ENCODE results near the gene ATG14.
"Not testable (repeated sequence)": the region's sequence is repeated elsewhere in the genome, so short reads cannot be mapped to it uniquely, and the experiment has no call there.

ATG14 gene

GRCh38 chr14:55411426-55412389 lies at the start of gene ATG14:
Gene ATG14, minus strand, starts transcription at chr14:55411830. Its CDS starts 8 bp downstream, at chr14:55411822.
- FAIRE-seq = no peak

- no peak for FAIRE-seq
These were observed 47.3 kb upstream of the ATG14 start for GRCh38 chr14:55458800-55459515.

- FAIRE-seq = no peak
These were observed 45.9 kb upstream of the ATG14 start for GRCh38 chr14:55457496-55457895.

- not testable (repeated sequence) for FAIRE-seq
These were observed 44.8 kb upstream of the ATG14 start for GRCh38 chr14:55456411-55456810.

GRCh38 chr14:55454264-55455002 lies 42.8 kb upstream of the ATG14 start:
- no peak for FAIRE-seq

GRCh38 chr14:55451950-55452349 lies 40.3 kb upstream of the ATG14 start:
- FAIRE-seq = no peak

GRCh38 chr14:55451398-55451797 lies 39.8 kb upstream of the ATG14 start:
- FAIRE-seq = no peak

- FAIRE-seq = no peak
These were observed 39.4 kb upstream of the ATG14 start for GRCh38 chr14:55450987-55451386.

- FAIRE-seq = no peak
These were observed 38.9 kb upstream of the ATG14 start for GRCh38 chr14:55450539-55450938.

- no peak for FAIRE-seq
These were observed 38.5 kb upstream of the ATG14 start for GRCh38 chr14:55450124-55450523.

- FAIRE-seq = no peak
These were observed 37.5 kb upstream of the ATG14 start for GRCh38 chr14:55449116-55449515.

- no peak for FAIRE-seq
These were observed 36.5 kb upstream of the ATG14 start for GRCh38 chr14:55448141-55448614.

- FAIRE-seq = no peak
These were observed 35.2 kb upstream of the ATG14 start for GRCh38 chr14:55446833-55447232.

GRCh38 chr14:55446127-55446736 lies 34.6 kb upstream of the ATG14 start:
- no peak for FAIRE-seq

- no peak for FAIRE-seq
These were observed 29.7 kb upstream of the ATG14 start for GRCh38 chr14:55441286-55441685.

GRCh38 chr14:55440385-55440784 lies 28.8 kb upstream of the ATG14 start, which contains the start of gene TBPL2:
Gene TBPL2, minus strand, starts transcription at chr14:55440616. Its CDS starts 167 bp downstream, at chr14:55440449.
- FAIRE-seq = no peak

GRCh38 chr14:55438066-55438683 lies 26.5 kb upstream of the ATG14 start:
- FAIRE-seq = no peak

- FAIRE-seq = no peak
These were observed 25.3 kb upstream of the ATG14 start for GRCh38 chr14:55436931-55437330.

GRCh38 chr14:55436519-55436918 lies 24.9 kb upstream of the ATG14 start:
- no peak for FAIRE-seq

- FAIRE-seq = no peak
These were observed 23.2 kb upstream of the ATG14 start for GRCh38 chr14:55434805-55435174.

- no peak for FAIRE-seq
These were observed 22.5 kb upstream of the ATG14 start for GRCh38 chr14:55433880-55434804.

Data from TTC549 (cell line).